GM19467 (cell line): ENCODE measurements around the gene MRTFA.
A peak's percentile ranks its signal among the peaks of the same experiment; 100 is the strongest.
"Not testable (repeated sequence)": the region's sequence is repeated elsewhere in the genome, so short reads cannot be mapped to it uniquely, and the experiment has no call there.

ENCODE experiments used
- ATAC-seq: cut with Tn5 transposase; IDR thresholded peaks from one replicate; pipeline ENCODE4 v1.9.1; 2021; ENCODE audit warnings: mild to moderate bottlenecking, moderate library complexity; ENCODE audit not compliant: unreplicated experiment

The MRTFA gene

GRCh38 chr22:40502919-40503318 lies 133.6 kb downstream of the MRTFA start:
- ATAC-seq: no peak

GRCh38 chr22:40500465-40500786 lies 136.1 kb downstream of the MRTFA start:
- ATAC-seq: not testable (repeated sequence)

- no peak for ATAC-seq
These were observed 137.3 kb downstream of the MRTFA start for GRCh38 chr22:40499209-40499623.

GRCh38 chr22:40498420-40499208 lies 137.9 kb downstream of the MRTFA start:
- ATAC-seq: no peak

GRCh38 chr22:40493441-40493840 lies 143.1 kb downstream of the MRTFA start:
- ATAC-seq: no peak

- ATAC-seq: peak; percentile 77
These were observed 144.4 kb downstream of the MRTFA start for GRCh38 chr22:40491990-40492631.

GRCh38 chr22:40487663-40488249 lies 148.8 kb downstream of the MRTFA start:
- no peak for ATAC-seq

GRCh38 chr22:40486962-40487602 lies 149.4 kb downstream of the MRTFA start:
- no peak for ATAC-seq

- no peak for ATAC-seq
These were observed 150.5 kb downstream of the MRTFA start for GRCh38 chr22:40485813-40486667.

- ATAC-seq: no peak
These were observed 151.4 kb downstream of the MRTFA start for GRCh38 chr22:40484906-40485669.

GRCh38 chr22:40482886-40483285 lies 153.6 kb downstream of the MRTFA start:
- ATAC-seq: no peak

- no peak for ATAC-seq
These were observed 154.1 kb downstream of the MRTFA start for GRCh38 chr22:40482391-40482790.

- ATAC-seq: no peak
These were observed 155.5 kb downstream of the MRTFA start for GRCh38 chr22:40480996-40481395.

- ATAC-seq: no peak
These were observed 156.5 kb downstream of the MRTFA start for GRCh38 chr22:40479887-40480538.

- no peak for ATAC-seq
These were observed 157.3 kb downstream of the MRTFA start for GRCh38 chr22:40479126-40479800.

GRCh38 chr22:40478338-40479125 lies 158.0 kb downstream of the MRTFA start:
- no peak for ATAC-seq

GRCh38 chr22:40477683-40478337 lies 158.7 kb downstream of the MRTFA start:
- ATAC-seq: no peak

GRCh38 chr22:40476341-40476740 lies 160.2 kb downstream of the MRTFA start:
- ATAC-seq: no peak
